Neural progenitor cell (in vitro differentiated cells): ENCODE data around the gene BCKDHB. TPM values are rescaled to one million over a fixed set of nuclear protein-coding genes. Genes with fewer than 3 reads are reported as not detected.

Experiments used
- DNase-seq: peaks from one replicate; pipeline ENCODE4 v3.0.0-alpha.2; 2016; ENCODE audit warnings: low spot score
- H2AFZ ChIP-seq: fragments of 200-600 bp; sonication (generic); replicated peaks from 2 replicates; pipeline ENCODE4 v1.6.1; 2016; ENCODE audit warnings: antibody characterized with exemption
- H3F3A ChIP-seq: fragments of 200-600 bp; sonication (generic); 2 replicates; pipeline ENCODE4 v1.6.1; 2016; ENCODE audit warnings: antibody characterized with exemption, low read depth
- H3K27ac ChIP-seq: fragments of 200-600 bp; sonication (generic); 2 replicates; pipeline ENCODE4 v1.5.1; 2016; ENCODE audit warnings: mild to moderate bottlenecking
- H3K27me3 ChIP-seq: fragments of 200-600 bp; sonication (generic); 2 replicates; pipeline ENCODE4 v1.6.1; 2016; ENCODE audit warnings: mild to moderate bottlenecking, moderate library complexity
- H3K36me3 ChIP-seq: fragments of 200-600 bp; sonication (generic); 2 replicates; pipeline ENCODE4 v1.5.1; 2016
- H3K4me1 ChIP-seq: fragments of 200-600 bp; sonication (generic); 2 replicates; pipeline ENCODE4 v1.6.1; 2016; ENCODE audit warnings: mixed run types
- H3K4me2 ChIP-seq: fragments of 200-600 bp; sonication (generic); 2 replicates; pipeline ENCODE4 v1.6.1; 2016
- H3K4me3 ChIP-seq: fragments of 200-600 bp; sonication (generic); 2 replicates; pipeline ENCODE4 v1.5.1; 2016
- H3K79me2 ChIP-seq: fragments of 200-600 bp; sonication (generic); 2 replicates; pipeline ENCODE4 v1.6.1; 2016; ENCODE audit warnings: low read depth
- H3K9ac ChIP-seq: fragments of 200-600 bp; sonication (generic); 2 replicates; pipeline ENCODE4 v1.6.1; 2016
- H3K9me3 ChIP-seq: fragments of 200-600 bp; sonication (generic); 2 replicates; pipeline ENCODE4 v1.5.1; 2016; ENCODE audit warnings: low read depth
- H4K20me1 ChIP-seq: fragments of 200-600 bp; sonication (generic); 2 replicates; pipeline ENCODE4 v1.6.1; 2016; ENCODE audit warnings: low read depth
- H3K27ac Mint-ChIP-seq: 3 replicates; pipeline ENCODE4 v1.8.0; 2021; ENCODE audit warnings: mixed read lengths
- H3K27me3 Mint-ChIP-seq: 2 replicates; pipeline ENCODE4 v1.8.0; 2022; ENCODE audit warnings: low read depth, mild to moderate bottlenecking, inconsistent platforms, moderate library complexity, mixed read lengths; ENCODE audit not compliant: insufficient read depth
- H3K36me3 Mint-ChIP-seq: 3 replicates; pipeline ENCODE4 v1.8.0; 2021; ENCODE audit warnings: mixed read lengths
- H3K4me1 Mint-ChIP-seq: 3 replicates; pipeline ENCODE4 v1.8.0; 2021; ENCODE audit warnings: mixed read lengths
- H3K4me3 Mint-ChIP-seq: 3 replicates; pipeline ENCODE4 v1.8.0; 2021; ENCODE audit warnings: mild to moderate bottlenecking, moderate library complexity, mixed read lengths
- H3K9me3 Mint-ChIP-seq: 3 replicates; pipeline ENCODE4 v1.8.0; 2020; ENCODE audit warnings: mixed read lengths
- CTCF ChIP-seq: fragments of 200-600 bp; sonication (generic); IDR thresholded peaks from 2 replicates; pipeline ENCODE4 v1.5.1; 2017; ENCODE audit warnings: antibody characterized with exemption, mild to moderate bottlenecking
- EZH2 ChIP-seq: fragments of 200-600 bp; sonication (generic); IDR thresholded peaks from 2 replicates; pipeline ENCODE4 v1.6.1; 2017; ENCODE audit warnings: antibody characterized with exemption, mild to moderate bottlenecking, moderate library complexity
- EZH2phosphoT487 ChIP-seq: fragments of 200-600 bp; sonication (generic); IDR thresholded peaks from 2 replicates; pipeline ENCODE4 v1.6.1; 2017; ENCODE audit warnings: antibody characterized with exemption
- total RNA-seq: library from RNA; depleted of rRNA; stranded (reverse); fragments of >200 nt; gene quantifications from 2 replicates; pipeline ENCODE4 v1.2.3, GENCODE V29; 2015; ENCODE audit warnings: low replicate concordance

The BCKDHB gene
- total RNA-seq, 1 donor from 2014 or later, result 48.2 TPM

GRCh38 chr6:80329496-80329895 lies 223.0 kb downstream of the BCKDHB start:
- peak overlapping the region; percentile 65 for H3K4me2 ChIP-seq

GRCh38 chr6:80330961-80331360 lies 224.5 kb downstream of the BCKDHB start:
- TF ChIP-seq CTCF (no peak), EZH2 (no peak), EZH2phosphoT487 (no peak)
- H3K27ac ChIP-seq, result no peak overlapping the region

More at GRCh38 chr6:80329496-80329895, 223.0 kb downstream of the BCKDHB start:
- Histone ChIP-seq H3K9ac (no peak overlapping the region), H3K79me2 (no peaks in the 10 kb centered on the region), H3K27ac (peak overlapping the region; percentile 75), H3K9me3 (no peaks in the 10 kb centered on the region), H3K4me1 (peaks cover 69% of the 10 kb centered on the region), H3F3A (peaks cover 31% of the 10 kb centered on the region), H2AFZ (no peak overlapping the region), H3K36me3 (no peaks in the 10 kb centered on the region), H4K20me1 (no peaks in the 10 kb centered on the region), H3K27me3 (no peaks in the 10 kb centered on the region), H3K4me3 (no peak overlapping the region)
- TF ChIP-seq EZH2 (no peak), CTCF (no peak), EZH2phosphoT487 (no peak)
- peak; percentile 52 for DNase-seq
- no peaks in the 10 kb centered on the region for H3K9me3 Mint-ChIP-seq
- peak overlapping the region; percentile 94 for H3K27ac Mint-ChIP-seq
- H3K4me3 Mint-ChIP-seq, result peak overlapping the region; percentile 0
- peaks cover 84% of the 10 kb centered on the region for H3K4me1 Mint-ChIP-seq
- no peaks in the 10 kb centered on the region for H3K27me3 Mint-ChIP-seq
- peaks cover 4% of the 10 kb centered on the region for H3K36me3 Mint-ChIP-seq

GRCh38 chr6:80331522-80331921 lies 225.1 kb downstream of the BCKDHB start:
- H2AFZ ChIP-seq, result no peak overlapping the region
- peaks cover 87% of the 10 kb centered on the region for H3K4me1 ChIP-seq
- H4K20me1 ChIP-seq, result no peaks in the 10 kb centered on the region
- Mint-ChIP-seq H3K4me3 (peak overlapping the region; percentile 63), H3K9me3 (no peaks in the 10 kb centered on the region), H3K36me3 (peaks cover 4% of the 10 kb centered on the region), H3K4me1 (peaks cover 91% of the 10 kb centered on the region), H3K27me3 (no peaks in the 10 kb centered on the region), H3K27ac (peak overlapping the region; percentile 94)
- H3K4me3 ChIP-seq, result no peak overlapping the region
- TF ChIP-seq EZH2phosphoT487 (peak; percentile 67), EZH2 (no peak)
- peak overlapping the region; percentile 48 for H3K4me2 ChIP-seq
- H3K9ac ChIP-seq, result no peak overlapping the region
- H3K27ac ChIP-seq, result no peak overlapping the region
- DNase-seq, result peak; percentile 28
- H3K9me3 ChIP-seq, result no peaks in the 10 kb centered on the region
- no peaks in the 10 kb centered on the region for H3K36me3 ChIP-seq
- H3F3A ChIP-seq, result peaks cover 31% of the 10 kb centered on the region
- no peaks in the 10 kb centered on the region for H3K79me2 ChIP-seq
- H3K27me3 ChIP-seq, result no peaks in the 10 kb centered on the region

More at GRCh38 chr6:80330961-80331360, 224.5 kb downstream of the BCKDHB start:
- H3K4me2 ChIP-seq, result peak overlapping the region; percentile 48
- peaks cover 4% of the 10 kb centered on the region for H3K36me3 Mint-ChIP-seq
- H3K27me3 Mint-ChIP-seq, result no peaks in the 10 kb centered on the region
- peak overlapping the region; percentile 94 for H3K27ac Mint-ChIP-seq
- H2AFZ ChIP-seq, result no peak overlapping the region
- no peak overlapping the region for H3K4me3 ChIP-seq
- no peaks in the 10 kb centered on the region for H4K20me1 ChIP-seq
- peaks cover 83% of the 10 kb centered on the region for H3K4me1 ChIP-seq
- no peaks in the 10 kb centered on the region for H3K9me3 Mint-ChIP-seq
- H3K36me3 ChIP-seq, result no peaks in the 10 kb centered on the region
- H3K4me3 Mint-ChIP-seq, result peak overlapping the region; percentile 25
- no peak for DNase-seq
- H3K27me3 ChIP-seq, result no peaks in the 10 kb centered on the region
- no peak overlapping the region for H3K9ac ChIP-seq
- H3K9me3 ChIP-seq, result no peaks in the 10 kb centered on the region
- H3K4me1 Mint-ChIP-seq, result peaks cover 90% of the 10 kb centered on the region
- H3K79me2 ChIP-seq, result no peaks in the 10 kb centered on the region
- peaks cover 31% of the 10 kb centered on the region for H3F3A ChIP-seq

- H3K36me3 ChIP-seq, result no peaks in the 10 kb centered on the region
- no peak overlapping the region for H3K9ac ChIP-seq
- no peak overlapping the region for H3K27ac ChIP-seq
- H3K27me3 ChIP-seq, result no peaks in the 10 kb centered on the region
- H3K4me2 ChIP-seq, result peak overlapping the region; percentile 48
- H3K27ac Mint-ChIP-seq, result peak overlapping the region; percentile 94
- no peak for TF ChIP-seq EZH2phosphoT487
- TF ChIP-seq CTCF, result no peak
- TF ChIP-seq EZH2, result no peak
- no peak overlapping the region for H3K4me3 ChIP-seq
- no peaks in the 10 kb centered on the region for H3K27me3 Mint-ChIP-seq
- H2AFZ ChIP-seq, result no peak overlapping the region
- H3K9me3 ChIP-seq, result no peaks in the 10 kb centered on the region
- peaks cover 1% of the 10 kb centered on the region for H3K36me3 Mint-ChIP-seq
- peaks cover 31% of the 10 kb centered on the region for H3F3A ChIP-seq
- H3K9me3 Mint-ChIP-seq, result no peaks in the 10 kb centered on the region
- peak overlapping the region; percentile 63 for H3K4me3 Mint-ChIP-seq
- no peaks in the 10 kb centered on the region for H3K79me2 ChIP-seq
- H3K4me1 ChIP-seq, result peaks cover 88% of the 10 kb centered on the region
- peaks cover 91% of the 10 kb centered on the region for H3K4me1 Mint-ChIP-seq
- no peak for DNase-seq
- no peaks in the 10 kb centered on the region for H4K20me1 ChIP-seq
Measured at GRCh38 chr6:80331974-80332373, 225.5 kb downstream of the BCKDHB start.
